Skeletal muscle tissue (tissue), 4 donors: ENCODE measurements around the gene SNAI3. TPM values are rescaled to one million over a fixed set of nuclear protein-coding genes. Genes with fewer than 3 reads are reported as not detected.
A peak's percentile ranks its signal among the peaks of the same experiment; 100 is the strongest.

ENCODE experiments used
- H3K27ac ChIP-seq: one replicate; pipeline ENCODE4 v1.7.0; 2013; ENCODE audit warnings: mild to moderate bottlenecking, low read depth, low read length, inconsistent platforms
- H3K27me3 ChIP-seq, 3 donors: one replicate each; pipeline ENCODE4 v1.7.0; 2013; ENCODE audit warnings: low read length in 3 of 3; ENCODE audit not compliant: control insufficient read depth in 3 of 3, insufficient read depth in 3 of 3
- H3K36me3 ChIP-seq, 3 donors: one replicate each; pipeline ENCODE4 v1.7.0; 2013; ENCODE audit warnings: low read length in 3 of 3; ENCODE audit not compliant: control insufficient read depth in 3 of 3, insufficient read depth in 3 of 3
- H3K4me1 ChIP-seq, 3 donors: one replicate each; pipeline ENCODE4 v1.7.0; 2013; ENCODE audit warnings: low read length in 3 of 3, mild to moderate bottlenecking in 3 of 3; ENCODE audit not compliant: control insufficient read depth in 3 of 3, insufficient read depth in 3 of 3
- H3K4me3 ChIP-seq, 3 donors: one replicate each; pipeline ENCODE4 v1.7.0; 2013; ENCODE audit warnings: low read length in 3 of 3
- H3K9ac ChIP-seq, 3 donors: one replicate each; pipeline ENCODE4 v1.7.0; 2013; ENCODE audit warnings: low read length in 3 of 3, mild to moderate bottlenecking in 3 of 3, moderate library complexity in 2 of 3, low read depth in 1 of 3
- H3K9me3 ChIP-seq, 3 donors: one replicate each; pipeline ENCODE4 v1.7.0; 2013; ENCODE audit warnings: low read length in 3 of 3; ENCODE audit not compliant: control insufficient read depth in 3 of 3
- total RNA-seq: library from RNA; depleted of rRNA; stranded (reverse); fragments of >200 nt; gene quantifications from one replicate; pipeline ENCODE4 v1.2.3, GENCODE V29; 2014
- donor health status: Osteomylitis.

SNAI3 gene
- 8.4 TPM for total RNA-seq

GRCh38 chr16:88686439-88687253 lies at the start of gene SNAI3:
Gene SNAI3 (minus strand): TSS chr16:88686507. CDS start chr16:88686406, 101 bp downstream.
- H3K27ac ChIP-seq = peak within 1 kb of the TSS; percentile 88
- peaks cover 20 to 51% (median 35%) of the 10 kb centered on the region in 3 donors for H3K4me1 ChIP-seq
- peaks cover 0 to 26% (median 16%) of the 10 kb centered on the region in 3 donors for H3K27me3 ChIP-seq

DNA sequence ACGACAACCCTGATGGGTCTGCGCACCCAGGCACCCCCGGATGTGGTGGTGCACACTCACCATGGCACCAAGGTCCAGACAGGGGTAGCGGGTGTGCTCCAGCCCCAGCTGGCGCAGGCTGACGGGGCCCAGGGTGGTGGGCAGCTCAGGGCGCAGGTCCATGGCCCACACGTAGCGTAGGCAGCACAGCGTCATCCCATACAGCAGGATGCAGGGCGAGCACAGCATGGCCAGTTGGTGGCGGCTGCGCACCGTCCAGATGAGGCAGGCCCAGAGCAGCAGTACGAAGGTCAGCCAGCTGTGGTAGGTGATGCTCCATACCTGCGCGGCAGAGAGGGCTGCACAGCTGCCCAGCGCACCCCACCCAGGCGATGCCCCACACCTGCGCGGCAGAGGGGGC lies 49.8 kb upstream of the SNAI3 start:
- Histone ChIP-seq H3K4me1 (peaks cover 0 to 5% (median 5%) of the 10 kb centered on the region in 3 donors), H3K4me3 (no peak overlapping the region), H3K27ac (no peak overlapping the region), H3K36me3 (peaks cover 0 to 7% (median 3%) of the 10 kb centered on the region in 3 donors), H3K9ac (no peak overlapping the region), H3K9me3 (no peaks in the 10 kb centered on the region), H3K27me3 (peaks cover 0 to 18% (median 5%) of the 10 kb centered on the region in 3 donors)

More at GRCh38 chr16:88686439-88687253, at the start of gene SNAI3:
- H3K9me3 ChIP-seq = no peaks in the 10 kb centered on the region
- H3K4me3 ChIP-seq = peak within 1 kb of the TSS; percentile 61 to 85 (median 75)
- no peaks in the 10 kb centered on the region for H3K36me3 ChIP-seq
- H3K9ac ChIP-seq = peak within 1 kb of the TSS; percentile 76 to 85 (median 79)

DNA sequence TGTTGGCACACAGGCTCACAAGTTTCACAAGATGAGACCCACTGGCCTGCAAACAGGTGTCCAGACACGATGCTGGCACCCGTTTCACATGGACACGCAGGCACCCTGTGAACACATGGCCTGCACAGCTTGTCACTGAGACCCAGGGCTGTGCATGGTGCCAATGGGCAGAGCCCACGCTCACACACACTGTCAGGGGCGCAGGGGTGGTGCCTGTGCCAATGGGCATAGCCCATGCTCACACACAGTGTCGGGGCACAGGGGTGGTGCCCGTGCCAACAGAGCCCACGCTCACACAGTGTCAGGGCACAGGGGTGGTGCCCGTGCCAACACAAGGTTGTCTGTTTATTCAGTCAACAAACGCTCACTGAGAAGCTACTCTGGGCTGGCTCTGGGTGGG lies 49.3 kb upstream of the SNAI3 start:
- Histone ChIP-seq H3K27ac (no peak overlapping the region), H3K4me1 (peaks cover 0 to 5% (median 5%) of the 10 kb centered on the region in 3 donors), H3K9ac (no peak overlapping the region), H3K27me3 (peaks cover 0 to 13% (median 5%) of the 10 kb centered on the region in 3 donors), H3K9me3 (no peaks in the 10 kb centered on the region), H3K36me3 (peaks cover 0 to 8% (median 3%) of the 10 kb centered on the region in 3 donors), H3K4me3 (no peak overlapping the region)

DNA sequence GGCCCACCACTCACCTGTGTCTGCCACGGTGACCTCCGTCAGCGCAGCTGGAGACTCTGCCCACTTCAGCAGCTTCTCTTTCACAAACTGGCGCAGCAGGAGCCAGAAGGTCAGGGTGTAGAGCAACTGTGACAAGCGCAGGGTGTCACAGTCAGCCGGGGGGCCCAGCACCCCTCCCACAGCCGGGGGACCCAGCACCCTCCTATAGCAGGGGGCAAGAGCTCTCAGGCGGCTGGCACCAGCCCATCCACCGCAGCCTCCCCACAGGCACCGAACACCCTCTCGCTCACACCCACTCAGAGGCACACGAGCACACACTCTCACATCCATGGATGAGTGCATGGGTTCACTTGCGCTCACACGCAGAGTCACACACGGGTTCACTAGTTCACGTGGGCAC lies 48.8 kb upstream of the SNAI3 start:
- Histone ChIP-seq H3K36me3 (peaks cover 0 to 8% (median 3%) of the 10 kb centered on the region in 3 donors), H3K9me3 (no peaks in the 10 kb centered on the region), H3K4me1 (peaks cover 0 to 5% (median 5%) of the 10 kb centered on the region in 3 donors), H3K27me3 (peaks cover 0 to 8% (median 5%) of the 10 kb centered on the region in 3 donors), H3K4me3 (no peak overlapping the region), H3K27ac (no peak overlapping the region), H3K9ac (no peak overlapping the region)

DNA sequence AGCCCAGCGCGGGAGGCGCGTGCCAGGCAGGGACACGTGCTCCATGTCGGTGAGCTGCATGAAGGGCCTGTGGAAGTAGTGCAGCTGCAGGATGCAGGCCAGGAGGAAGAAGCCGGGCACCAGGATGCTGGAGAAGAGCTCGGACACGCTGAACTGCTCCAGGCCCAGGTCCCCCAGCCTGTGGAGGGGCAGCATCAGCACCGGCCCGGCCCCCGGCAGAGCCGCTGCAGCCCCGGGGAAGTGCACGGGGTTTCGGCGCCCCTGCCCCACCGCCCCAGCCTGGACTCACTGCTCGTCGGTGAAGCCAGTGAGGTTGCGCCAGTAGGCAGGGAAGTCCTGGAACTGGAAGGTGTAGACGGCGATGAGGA lies 48.0 kb upstream of the SNAI3 start:
- Histone ChIP-seq H3K27ac (no peak overlapping the region), H3K4me3 (no peak overlapping the region), H3K36me3 (peaks cover 0 to 8% (median 3%) of the 10 kb centered on the region in 3 donors), H3K27me3 (peaks cover 0 to 8% (median 5%) of the 10 kb centered on the region in 3 donors), H3K9me3 (no peaks in the 10 kb centered on the region), H3K9ac (no peak overlapping the region), H3K4me1 (peaks cover 0 to 5% (median 5%) of the 10 kb centered on the region in 3 donors)

DNA sequence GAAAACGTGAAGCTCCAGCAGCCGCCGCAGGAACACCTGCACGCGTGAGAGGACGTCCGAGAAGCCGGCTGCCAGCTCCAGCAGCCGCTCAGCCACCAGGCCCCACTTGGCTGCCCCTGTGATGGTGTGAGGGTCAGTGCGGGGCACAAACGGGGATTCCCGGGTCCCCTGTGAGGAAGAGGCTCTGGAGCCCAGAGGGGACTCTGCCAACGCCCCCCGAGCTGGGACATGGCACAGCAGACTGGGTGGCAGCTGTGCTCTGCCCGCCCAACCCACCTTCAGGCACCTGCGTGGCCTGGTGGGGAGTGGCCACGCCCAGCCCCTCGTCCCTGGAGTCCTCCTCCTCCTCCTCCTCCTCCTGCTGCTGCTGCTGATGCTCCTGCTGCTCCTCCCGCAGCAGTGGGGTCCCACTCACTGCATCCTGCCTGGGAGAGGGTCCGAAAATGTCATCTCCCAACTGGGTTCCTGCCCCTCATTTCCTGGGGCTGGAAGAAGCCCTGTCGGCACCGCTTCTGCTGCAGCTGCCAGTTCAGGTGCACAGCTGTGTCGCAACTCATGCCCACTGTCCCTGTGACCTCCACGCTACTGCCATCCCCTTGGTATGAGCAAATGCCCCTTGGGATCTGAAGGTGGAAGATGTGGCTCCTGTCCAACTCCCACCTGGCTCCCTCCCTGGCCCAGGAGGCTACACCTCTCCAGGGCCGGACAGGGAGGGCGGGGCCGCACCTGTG lies 47.5 kb upstream of the SNAI3 start:
- Histone ChIP-seq H3K36me3 (peaks cover 0 to 8% (median 3%) of the 10 kb centered on the region in 3 donors), H3K4me3 (no peak overlapping the region), H3K27me3 (peaks cover 0 to 5% (median 3%) of the 10 kb centered on the region in 3 donors), H3K9me3 (no peaks in the 10 kb centered on the region), H3K9ac (no peak overlapping the region), H3K4me1 (peaks cover 0 to 5% (median 5%) of the 10 kb centered on the region in 3 donors), H3K27ac (no peak overlapping the region)

- Histone ChIP-seq H3K9me3 (no peaks in the 10 kb centered on the region), H3K36me3 (peaks cover under 1 to 8% (median 3%) of the 10 kb centered on the region in 3 donors), H3K27me3 (no peaks in the 10 kb centered on the region), H3K4me3 (no peak overlapping the region), H3K9ac (no peak overlapping the region), H3K27ac (no peak overlapping the region), H3K4me1 (peaks cover 0 to 5% (median 5%) of the 10 kb centered on the region in 3 donors)
Observed at GRCh38 chr16:88732961-88733294, 46.6 kb upstream of the SNAI3 start.

GRCh38 chr16:88732172-88732960 lies 46.1 kb upstream of the SNAI3 start:
- H3K36me3 ChIP-seq = peaks cover 3 to 8% (median 4%) of the 10 kb centered on the region in 3 donors
- no peak overlapping the region for H3K9ac ChIP-seq

GRCh38 chr16:88731699-88732098 lies 45.4 kb upstream of the SNAI3 start:
- Histone ChIP-seq H3K36me3 (peaks cover 3 to 8% (median 4%) of the 10 kb centered on the region in 3 donors), H3K9ac (no peak overlapping the region), H3K27me3 (no peaks in the 10 kb centered on the region), H3K27ac (no peak overlapping the region), H3K9me3 (no peaks in the 10 kb centered on the region), H3K4me3 (no peak overlapping the region), H3K4me1 (no peaks in the 10 kb centered on the region)

More at GRCh38 chr16:88732172-88732960, 46.1 kb upstream of the SNAI3 start:
- Histone ChIP-seq H3K27me3 (no peaks in the 10 kb centered on the region), H3K4me1 (peaks cover 0 to under 1% (median 0%) of the 10 kb centered on the region in 3 donors), H3K27ac (no peak overlapping the region), H3K4me3 (no peak overlapping the region), H3K9me3 (no peaks in the 10 kb centered on the region)
